HL-60/S4 treated with retinoic acid at 250 ng/mL for 4 days and 3 days (cell line): ENCODE data around the gene OAS3.
"Not testable (repeated sequence)": the region's sequence is repeated elsewhere in the genome, so short reads cannot be mapped to it uniquely, and the experiment has no call there.

Source experiments
- in situ Hi-C: fragments of 300-500 bp; cut with MboI; formaldehyde crosslinking; loops from 2 replicates; pipeline ENCODE4 v1.7.0; 2022; ENCODE audit warnings: low sequenced_read_pairs

Gene OAS3

DNA sequence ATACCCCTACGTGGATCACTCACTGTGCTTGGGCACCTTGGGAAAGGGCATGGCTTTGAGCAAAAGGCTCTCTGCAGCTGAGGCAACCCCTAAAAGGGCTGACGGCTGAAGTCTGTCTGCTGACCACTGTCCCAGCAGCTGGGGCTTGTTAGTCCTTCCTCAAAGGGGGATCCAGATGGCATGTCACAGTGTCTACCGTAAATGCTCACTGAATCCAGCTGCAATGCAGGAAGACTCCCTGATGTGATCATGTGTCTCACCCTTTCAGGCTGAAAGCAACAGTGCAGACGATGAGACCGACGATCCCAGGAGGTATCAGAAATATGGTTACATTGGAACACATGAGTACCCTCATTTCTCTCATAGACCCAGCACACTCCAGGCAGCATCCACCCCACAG, 19.2 kb upstream of the OAS3 start:
- in situ Hi-C loops, result no loop called here

DNA sequence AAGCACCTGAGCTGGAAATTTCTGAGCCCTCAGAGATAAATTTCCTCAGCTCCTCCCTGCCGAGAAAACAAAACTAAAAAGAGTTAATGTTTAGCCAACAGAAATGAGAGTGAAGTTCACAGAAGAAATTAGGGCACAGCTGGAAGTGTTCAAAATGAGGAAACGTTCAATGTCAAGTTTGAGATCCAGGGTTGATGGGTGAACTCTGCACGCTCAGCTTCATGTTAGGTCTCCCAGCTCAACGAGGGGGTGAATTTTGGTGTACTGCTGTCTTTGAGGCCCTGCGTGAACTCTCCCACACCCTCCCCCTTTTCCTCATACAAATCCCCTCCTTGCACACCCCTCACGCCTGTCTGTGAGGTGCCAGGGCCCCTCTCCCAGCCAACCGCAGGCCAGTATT, 13.3 kb upstream of the OAS3 start:
- in situ Hi-C loops, result no loop called here

DNA sequence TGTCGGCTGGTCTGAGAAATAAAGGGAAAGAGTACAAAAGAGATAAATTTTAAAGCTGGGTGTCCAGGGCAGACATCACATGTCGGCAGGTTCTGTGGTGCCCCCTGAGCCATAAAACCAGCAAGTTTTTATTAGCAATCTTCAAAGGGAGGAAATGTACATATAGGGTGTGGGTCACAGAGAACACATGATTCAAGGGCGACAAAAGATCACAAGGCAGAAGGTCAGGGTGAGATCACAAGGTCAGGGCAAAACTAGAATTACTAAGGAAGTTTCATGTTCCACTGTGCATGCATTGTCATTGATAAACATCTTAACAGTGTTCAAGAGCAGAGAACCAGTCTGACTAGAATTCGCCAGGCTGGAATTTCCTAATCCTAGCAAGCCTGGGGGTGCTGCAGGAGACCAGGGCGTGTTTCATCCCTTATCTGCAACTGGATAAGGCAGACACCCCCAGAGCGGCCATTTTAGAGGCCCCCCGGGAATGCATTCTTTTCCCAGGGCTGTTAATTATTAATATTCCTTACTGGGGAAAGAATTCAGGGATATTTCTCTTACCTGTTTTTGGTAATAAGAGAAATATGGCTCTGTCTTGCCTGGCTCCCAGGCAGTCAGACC, 11.7 kb upstream of the OAS3 start:
- in situ Hi-C loops, result not testable (repeated sequence)

DNA sequence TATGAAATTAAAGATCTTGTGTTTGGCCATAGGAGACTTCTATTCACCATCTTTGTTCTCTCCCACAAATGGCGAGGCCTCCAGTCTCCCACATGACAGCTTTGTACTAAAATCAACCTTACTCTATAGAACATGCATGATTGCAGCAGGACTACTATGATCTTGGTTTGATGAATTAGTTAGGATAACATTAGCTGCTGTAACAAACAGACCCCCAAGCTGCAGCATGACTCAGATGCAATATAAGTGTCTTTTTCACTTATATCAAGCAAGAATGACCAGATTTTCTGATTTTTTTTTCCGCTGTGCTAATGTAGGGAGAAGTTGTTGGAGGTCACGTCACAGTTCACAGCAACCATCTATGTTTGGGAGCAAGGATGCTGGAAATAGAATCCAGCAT, 10.8 kb upstream of the OAS3 start:
- in situ Hi-C loops, result no loop called here

DNA sequence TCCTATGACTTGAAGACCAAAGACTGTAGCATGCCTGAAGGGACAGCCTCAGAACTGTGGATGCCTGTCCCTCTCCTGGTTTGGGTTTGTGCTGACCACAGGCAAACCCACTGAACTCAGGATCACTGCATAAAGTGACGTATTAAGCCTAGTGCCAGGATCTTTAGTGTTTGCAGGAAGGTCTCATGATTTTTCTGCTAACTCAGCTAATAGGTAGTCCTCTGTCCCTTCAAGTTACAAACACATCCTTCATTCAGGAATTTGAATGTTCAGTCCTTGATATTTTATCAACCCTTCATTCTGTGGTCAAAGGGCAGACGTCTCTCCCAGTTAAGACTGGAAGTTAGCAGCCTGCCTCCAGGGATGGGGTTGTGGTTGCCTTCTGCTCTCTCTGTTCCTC, 10.3 kb upstream of the OAS3 start:
- in situ Hi-C loops, result no loop called here

DNA sequence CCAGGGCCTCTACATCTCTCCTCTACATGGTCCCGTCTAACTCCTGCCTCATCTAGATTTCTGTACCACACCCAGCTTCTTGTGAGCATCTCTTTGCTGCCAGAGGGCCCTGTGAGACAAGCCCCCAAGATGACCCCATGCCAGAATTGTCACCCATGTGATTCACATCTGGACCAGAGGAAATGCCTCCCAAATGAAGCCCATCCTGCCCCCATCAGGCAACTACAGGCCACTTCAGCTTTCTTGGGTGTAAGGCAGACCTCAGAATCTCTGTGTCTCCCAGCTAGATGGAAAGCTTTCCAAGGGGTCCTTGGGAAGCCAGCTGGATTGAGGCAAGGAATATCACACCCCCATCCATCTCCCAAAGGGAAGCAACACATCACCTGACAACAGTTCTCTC, 9.3 kb upstream of the OAS3 start:
- in situ Hi-C loops, result no loop called here

DNA sequence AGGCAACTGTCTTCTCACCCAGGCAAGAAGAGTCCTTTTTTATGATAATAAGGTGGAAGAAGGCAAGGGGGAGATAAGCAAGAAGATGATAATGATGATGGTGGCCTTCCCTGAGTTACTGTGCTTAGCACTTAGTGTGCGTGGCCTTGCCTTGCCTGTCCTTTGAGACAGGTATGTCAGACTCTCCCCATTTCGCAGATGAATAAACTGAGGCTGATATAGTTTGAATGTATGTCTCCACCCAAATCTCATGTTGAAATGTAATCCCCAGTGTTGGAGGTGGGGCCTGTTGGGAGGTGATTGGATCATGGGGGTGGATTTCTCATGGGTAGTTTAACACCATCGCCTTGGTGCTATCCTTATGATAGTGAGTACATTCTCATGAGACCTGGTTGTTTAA, 8.6 kb upstream of the OAS3 start:
- in situ Hi-C loops, result no loop called here

DNA sequence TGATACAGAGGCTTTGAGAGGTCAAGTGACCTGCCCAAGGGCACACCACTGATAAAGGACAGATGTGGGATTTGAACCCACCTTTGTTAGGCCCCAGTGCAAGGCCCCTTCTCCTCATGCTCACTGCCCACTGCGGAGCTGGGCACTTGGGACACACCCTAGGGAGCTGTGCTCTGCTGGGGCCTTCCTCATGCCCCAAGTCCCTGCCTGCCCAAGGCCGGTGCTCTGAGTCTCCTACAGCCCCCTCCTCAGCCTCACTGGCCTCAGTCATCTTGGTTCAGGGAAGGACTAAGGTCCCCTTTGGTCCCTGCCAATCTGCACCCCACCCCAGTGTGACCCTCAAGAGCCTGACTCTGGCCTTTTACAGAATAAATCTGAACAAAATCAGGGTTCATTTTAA, 7.9 kb upstream of the OAS3 start:
- in situ Hi-C loops, result no loop called here

DNA sequence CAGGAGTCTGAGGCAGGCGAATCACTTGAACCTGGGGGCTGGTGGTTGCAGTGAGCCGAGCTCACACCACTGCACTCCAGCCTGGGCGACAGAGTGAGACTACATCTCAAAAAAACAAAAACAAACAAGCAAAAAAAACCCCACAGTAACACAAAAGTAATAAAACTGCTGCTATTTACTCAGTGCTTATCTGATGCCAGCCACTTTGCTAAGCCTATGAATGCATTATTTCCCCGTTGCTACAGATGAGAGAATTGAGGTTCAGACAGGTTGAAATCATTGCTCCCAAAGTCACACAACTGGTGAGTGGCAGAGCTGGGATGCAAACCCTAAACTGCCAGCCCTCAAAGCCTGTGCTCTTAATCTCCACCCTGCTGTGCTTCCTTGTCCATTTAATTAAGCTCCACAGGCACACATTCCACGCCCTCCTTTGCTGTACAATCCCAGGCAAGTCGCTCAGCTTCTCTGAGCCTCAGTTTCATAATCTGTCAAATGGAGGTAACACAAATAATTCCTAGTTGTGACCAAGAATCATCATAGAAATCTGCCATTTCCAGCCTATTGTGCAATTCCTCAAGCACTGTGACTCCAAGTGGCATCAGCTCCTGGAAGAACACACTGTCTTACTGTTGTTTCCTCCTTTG, 5.7 kb upstream of the OAS3 start:
- in situ Hi-C loops, result no loop called here

DNA sequence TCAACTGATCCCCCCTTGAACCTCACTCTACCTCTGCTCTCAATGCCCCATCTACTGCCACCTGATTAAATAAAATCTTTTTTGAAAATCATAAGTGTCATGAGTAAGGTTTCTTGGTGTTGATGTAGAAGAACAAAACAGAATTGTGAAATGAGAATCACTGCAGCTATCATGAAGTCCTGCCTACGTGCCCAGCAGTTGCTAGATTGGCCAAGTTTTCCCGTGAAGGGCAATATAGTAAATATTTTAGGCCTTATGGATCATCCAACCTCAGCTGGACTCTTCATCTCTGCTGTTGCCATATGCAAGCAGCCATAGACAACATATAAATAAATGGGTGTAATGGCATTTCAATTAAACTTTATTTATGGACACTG, 5.2 kb upstream of the OAS3 start:
- in situ Hi-C loops, result no loop called here

DNA sequence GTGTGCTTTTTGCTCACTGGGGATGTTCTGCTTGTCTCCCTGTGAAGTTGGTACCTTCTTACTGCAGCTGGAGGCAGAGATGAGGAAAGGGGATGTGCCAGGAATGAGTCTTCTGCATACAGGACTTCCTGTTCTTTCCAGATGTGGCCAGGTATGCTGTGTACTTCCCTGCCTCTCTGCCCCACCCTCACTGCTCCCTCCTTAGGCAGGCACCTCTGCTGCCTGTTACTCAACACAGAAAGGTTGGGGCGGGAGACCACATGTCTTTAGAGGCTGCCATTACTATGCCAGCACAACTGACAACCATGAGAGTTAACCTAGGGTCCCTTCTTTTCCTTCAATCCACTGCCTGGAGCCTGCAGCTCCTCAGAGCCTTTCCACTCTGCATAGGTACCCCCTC, 2.0 kb upstream of the OAS3 start:
- in situ Hi-C loops, result no loop called here

DNA sequence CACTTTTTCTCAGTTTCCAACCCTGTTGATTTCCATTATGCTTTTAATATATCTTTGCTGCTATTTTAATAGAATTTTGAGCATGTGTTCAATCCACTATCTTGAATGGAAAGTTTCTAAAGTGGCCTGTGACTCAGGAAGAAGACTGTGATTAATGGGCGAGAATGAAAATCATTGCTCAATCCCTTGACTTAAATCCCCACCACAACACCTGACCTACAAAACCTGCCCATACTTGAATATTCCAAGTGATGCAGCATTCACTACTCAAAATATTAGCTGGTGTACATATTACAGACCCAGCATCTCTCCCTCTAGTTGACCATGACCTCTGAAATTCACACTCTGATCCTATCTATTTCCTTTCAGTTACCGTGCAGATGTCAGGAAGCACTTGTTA, 1.3 kb upstream of the OAS3 start:
- in situ Hi-C loops, result no loop called here

DNA sequence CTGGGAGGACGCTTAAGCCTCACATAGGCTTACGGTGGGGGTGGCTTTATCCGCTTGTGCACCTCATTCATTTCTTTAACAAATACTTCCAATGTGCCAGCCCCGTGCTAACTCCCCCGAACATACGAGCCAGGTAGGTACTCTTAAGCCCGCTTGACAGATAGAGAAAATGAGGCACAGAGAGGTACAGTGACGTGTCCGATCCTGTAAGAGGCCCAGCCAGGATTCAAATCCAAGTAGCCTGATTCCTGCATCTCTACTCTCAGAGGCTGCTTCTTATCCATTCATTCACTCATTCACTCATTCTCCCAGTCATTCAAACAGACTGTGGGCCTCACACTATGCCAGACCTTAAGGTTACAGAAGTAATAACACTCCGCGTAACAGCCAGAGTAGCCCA, 477 bp downstream of the OAS3 start:
- in situ Hi-C loops, result no loop called here

DNA sequence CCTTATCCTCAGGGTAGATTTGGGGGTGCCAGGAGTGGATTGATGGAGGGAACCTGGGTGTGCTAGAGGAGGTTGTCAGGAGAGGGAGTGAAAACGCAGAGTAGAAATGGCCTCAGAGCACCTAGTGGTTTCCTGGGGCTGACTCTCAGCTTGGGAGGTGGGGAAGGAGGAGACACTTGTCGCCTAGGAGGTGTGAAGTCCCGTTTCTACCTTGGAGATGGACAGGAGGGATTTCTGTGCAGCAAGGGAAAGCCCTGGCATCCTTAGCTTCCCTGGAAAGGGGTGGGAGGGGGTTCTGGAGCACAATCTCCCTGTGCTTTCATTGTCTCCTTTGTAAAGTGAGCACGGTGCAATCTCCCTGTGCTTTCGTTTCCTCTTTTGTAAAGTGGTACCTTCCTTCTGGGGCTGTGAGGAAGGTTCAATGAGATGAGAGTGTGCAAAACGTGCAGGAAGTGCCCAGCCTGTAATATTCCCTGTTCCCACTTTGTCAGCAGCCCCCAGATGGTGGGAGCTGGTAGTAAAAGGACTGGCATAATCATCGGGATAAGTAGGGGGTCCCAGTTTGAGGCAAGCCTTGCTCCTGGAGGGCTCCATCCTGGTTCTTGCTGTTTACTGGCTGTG, 1.6 kb downstream of the OAS3 start:
- in situ Hi-C loops, result no loop called here

DNA sequence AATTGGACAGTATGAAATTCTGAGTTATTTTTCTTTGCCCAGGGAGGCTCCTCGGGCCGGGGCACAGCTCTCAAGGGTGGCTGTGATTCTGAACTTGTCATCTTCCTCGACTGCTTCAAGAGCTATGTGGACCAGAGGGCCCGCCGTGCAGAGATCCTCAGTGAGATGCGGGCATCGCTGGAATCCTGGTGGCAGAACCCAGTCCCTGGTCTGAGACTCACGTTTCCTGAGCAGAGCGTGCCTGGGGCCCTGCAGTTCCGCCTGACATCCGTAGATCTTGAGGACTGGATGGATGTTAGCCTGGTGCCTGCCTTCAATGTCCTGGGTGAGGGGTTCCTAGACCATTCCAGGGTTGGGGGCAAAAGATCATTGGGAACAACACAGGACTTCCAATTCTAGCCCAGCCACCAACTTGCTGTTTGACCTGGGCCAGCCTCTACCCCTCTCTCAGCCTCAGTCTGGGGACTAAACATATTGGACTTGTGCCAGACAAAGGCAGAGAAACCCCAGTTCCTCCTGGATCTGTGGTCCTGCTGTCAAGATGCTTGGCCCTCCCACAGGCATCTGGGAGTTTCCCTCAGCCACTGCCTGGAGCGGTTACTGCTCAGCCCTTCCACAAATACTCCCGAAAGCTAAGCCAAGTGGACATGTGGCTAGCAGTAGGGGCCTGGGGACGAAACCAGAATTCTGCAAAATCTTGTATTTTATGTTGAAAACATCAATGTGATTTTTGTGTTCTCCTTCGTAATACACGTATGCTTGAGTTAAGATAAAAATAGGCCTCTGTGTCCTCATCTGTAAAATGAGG, 3.5 kb downstream of the OAS3 start:
- in situ Hi-C loops, result no loop called here

DNA sequence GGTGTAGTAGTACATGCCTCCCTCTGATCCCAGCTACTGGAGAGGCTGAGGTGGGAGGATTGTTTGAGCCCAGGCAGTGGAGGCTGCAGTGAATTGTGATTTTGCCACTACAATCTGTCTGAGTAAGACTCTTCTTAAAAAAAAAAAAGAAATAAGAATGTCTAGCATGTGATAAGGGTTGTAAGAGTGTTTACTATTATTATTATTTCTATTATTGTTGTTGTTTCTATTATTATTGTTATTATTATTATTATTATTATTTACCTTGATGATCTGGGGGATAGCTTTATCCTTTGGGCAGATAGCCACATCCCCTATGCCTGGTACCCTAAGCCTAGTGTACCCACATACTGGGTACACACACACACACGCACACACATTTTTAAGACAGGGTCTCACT, 4.3 kb downstream of the OAS3 start:
- in situ Hi-C loops, result no loop called here

DNA sequence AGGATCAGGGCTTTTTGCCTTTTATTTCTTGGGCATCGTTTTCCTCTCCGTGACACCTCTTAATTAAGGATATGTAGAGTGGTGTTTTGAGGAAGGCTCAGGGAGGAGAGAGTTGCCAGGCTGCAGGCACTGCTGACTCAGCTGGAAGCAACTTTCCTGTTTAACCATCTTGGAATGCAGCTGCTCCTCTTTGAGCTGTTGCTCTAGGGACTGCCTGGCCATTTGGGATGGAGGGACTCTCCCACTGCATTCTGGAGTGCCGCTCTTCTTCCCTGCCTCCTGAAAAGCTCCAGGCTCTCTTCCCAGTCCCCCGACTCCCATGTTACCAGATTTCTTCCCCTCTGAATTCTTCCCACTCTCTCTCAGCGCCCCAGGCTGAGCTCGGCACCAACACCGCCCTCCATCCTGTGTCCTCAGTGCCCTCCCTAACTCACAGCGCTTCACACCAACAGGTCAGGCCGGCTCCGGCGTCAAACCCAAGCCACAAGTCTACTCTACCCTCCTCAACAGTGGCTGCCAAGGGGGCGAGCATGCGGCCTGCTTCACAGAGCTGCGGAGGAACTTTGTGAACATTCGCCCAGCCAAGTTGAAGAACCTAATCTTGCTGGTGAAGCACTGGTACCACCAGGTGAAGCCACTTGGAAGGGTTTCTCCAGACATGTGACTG, 5.9 kb downstream of the OAS3 start:
- in situ Hi-C loops, result no loop called here

DNA sequence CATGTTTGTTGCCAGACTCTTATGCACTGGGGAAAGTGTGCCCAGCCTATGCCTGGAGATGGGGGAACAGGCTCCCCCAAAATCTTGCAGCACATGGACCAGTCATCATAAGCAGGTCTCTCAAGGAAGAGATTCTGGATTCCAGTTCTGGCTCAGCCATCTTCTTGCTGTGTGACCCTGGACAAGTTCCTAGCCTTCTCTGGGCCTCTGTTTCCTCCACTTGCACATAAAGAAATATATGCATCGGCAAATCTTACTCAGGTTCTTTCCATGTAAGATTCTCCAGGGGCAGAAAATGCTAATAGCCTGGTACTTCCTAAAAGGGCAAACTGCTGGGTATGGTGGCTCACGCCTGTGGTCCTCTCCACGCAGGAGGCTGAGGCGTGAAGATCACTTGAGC, 7.2 kb downstream of the OAS3 start:
- in situ Hi-C loops, result no loop called here

DNA sequence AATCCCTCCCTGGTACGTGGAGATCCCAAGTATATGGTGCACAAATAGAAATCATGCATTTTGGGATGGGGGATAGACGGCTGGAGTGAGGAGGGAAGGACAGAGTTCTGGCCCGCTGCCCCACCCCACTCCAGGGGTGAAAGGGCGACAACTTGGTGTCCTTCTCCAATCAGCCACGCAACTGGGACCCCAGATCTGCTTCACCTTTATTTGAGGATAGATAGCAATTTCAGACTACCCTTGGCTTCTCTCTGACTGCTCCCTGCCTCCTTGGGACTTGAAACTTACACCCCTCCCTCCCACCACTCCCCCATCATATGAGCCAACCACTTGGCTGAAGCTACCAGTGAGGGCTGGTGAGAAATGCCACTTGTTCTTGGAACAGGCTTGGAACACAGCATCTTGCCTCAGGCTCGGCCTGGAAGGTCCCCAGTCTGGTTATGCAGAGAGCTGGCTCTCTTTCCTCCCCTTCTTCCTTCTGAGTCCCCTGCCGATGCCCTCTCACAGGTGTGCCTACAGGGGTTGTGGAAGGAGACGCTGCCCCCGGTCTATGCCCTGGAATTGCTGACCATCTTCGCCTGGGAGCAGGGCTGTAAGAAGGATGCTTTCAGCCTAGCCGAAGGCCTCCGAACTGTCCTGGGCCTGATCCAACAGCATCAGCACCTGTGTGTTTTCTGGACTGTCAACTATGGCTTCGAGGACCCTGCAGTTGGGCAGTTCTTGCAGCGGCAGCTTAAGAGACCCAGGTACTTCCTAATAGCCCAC, 8.1 kb downstream of the OAS3 start:
- in situ Hi-C loops, result no loop called here

DNA sequence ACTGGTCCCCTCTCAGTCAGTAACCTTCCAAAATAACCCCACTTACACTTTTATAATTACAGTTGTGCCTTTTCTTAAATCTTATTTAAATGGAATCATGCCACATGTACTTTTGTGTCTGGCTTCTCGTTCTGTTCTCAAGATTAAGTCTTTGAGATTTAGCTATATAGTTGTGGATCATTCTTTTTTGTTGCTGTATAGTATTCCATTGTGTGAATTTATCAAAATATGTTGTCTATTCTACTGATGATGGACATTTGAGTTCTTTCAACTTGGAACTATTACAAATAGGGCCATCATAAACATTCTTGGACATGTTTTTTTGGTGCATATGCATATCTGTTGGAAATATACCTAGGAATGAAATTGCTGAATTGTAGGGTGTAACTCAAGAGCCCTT, 9.0 kb downstream of the OAS3 start:
- in situ Hi-C loops, result no loop called here

DNA sequence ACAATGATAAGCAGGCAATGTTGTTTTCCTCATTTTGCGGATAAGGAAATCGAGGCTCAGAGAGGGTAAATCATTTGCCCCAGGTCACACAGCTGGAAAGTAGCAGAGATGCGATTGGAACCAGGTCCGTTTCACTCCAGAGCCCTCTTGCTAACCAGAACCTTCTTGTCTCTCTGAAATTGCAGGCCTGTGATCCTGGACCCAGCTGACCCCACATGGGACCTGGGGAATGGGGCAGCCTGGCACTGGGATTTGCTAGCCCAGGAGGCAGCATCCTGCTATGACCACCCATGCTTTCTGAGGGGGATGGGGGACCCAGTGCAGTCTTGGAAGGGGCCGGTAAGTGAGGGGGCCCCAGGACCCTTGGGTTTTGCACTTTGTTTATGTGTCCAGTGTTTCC, 9.5 kb downstream of the OAS3 start:
- in situ Hi-C loops, result no loop called here
